Measurements from ENCODE around the gene MTERF1.

MTERF1 gene

GRCh38 chr7:91832493-91833045, 47.9 kb downstream of the MTERF1 start:
- no peak for DNase-seq (ENCODE audit: low spot score)

- DNase-seq (ENCODE audit: low spot score), result no peak
Measured at GRCh38 chr7:91827169-91827568, 53.3 kb downstream of the MTERF1 start.

- DNase-seq (ENCODE audit: low spot score), result no peak
Measured at GRCh38 chr7:91826377-91826776, 54.1 kb downstream of the MTERF1 start.

GRCh38 chr7:91824201-91824600, 56.3 kb downstream of the MTERF1 start:
- no peak for DNase-seq (ENCODE audit: low spot score)
